ENCODE measurements around the gene SCN5A. TPM values are rescaled to one million over a fixed set of nuclear protein-coding genes. Genes with fewer than 3 reads are reported as not detected.

The SCN5A gene
- polyA plus RNA-seq, 1 experiment = 0.74 TPM

DNA sequence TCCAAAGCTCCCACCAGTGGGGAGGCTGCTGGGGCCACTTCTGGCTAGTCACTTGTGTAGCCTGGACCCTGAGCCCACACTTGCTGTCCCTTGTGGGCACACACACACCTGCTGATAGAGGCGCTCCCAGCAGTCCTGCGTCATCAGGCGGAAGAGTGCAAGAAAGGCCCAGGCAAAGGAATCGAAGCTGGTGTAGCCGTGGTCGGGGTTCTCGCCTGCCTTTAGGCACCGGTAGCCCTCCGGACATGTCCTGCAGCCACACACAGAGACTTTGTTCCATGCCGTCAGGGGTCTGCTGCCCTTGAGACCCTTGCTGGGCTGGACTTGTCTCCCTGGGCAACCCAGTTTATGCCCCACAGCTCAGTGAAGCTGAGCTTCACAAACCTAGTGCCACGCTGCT is 42.9 kb downstream of the SCN5A start:
- ChIA-PET CTCF (interaction anchor here (1.0 kb wide), 1 partner anchor 50 kb away, joined by 3 read pairs; no protein-coding TSS in a partner anchor), POLR2A (no interaction called here)
- TF ChIP-seq, protein P1, sequence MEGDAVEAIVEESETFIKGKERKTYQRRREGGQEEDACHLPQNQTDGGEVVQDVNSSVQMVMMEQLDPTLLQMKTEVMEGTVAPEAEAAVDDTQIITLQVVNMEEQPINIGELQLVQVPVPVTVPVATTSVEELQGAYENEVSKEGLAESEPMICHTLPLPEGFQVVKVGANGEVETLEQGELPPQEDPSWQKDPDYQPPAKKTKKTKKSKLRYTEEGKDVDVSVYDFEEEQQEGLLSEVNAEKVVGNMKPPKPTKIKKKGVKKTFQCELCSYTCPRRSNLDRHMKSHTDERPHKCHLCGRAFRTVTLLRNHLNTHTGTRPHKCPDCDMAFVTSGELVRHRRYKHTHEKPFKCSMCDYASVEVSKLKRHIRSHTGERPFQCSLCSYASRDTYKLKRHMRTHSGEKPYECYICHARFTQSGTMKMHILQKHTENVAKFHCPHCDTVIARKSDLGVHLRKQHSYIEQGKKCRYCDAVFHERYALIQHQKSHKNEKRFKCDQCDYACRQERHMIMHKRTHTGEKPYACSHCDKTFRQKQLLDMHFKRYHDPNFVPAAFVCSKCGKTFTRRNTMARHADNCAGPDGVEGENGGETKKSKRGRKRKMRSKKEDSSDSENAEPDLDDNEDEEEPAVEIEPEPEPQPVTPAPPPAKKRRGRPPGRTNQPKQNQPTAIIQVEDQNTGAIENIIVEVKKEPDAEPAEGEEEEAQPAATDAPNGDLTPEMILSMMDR (IDR thresholded peaks at IDR 0.05; ENCODE audit: insufficient read depth, low read depth, low read length) = no peak

DNA sequence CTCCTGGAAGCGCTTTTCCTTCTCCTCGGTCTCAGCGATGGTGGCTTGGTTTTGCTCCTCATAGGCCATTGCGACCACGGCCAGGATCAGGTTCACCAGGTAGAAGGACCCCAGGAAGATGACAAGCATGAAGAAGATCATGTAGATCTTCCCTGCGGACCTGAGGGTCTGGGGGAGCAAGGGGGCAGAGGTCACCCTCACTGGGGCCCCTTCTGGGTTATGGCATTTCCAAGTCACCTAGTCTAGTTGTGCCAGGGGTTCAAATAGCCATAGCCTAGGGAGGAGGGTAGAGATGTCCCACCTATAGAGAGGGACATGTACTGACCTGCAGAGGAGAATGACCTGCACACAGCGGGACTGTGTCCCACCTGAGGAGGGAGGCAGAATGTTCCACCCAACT is 43.5 kb downstream of the SCN5A start:
- no peak for DNase-seq (ENCODE audit: low read depth)

More for the DNA sequence above, 42.9 kb downstream of the SCN5A start:
- no peak overlapping the region for H3K4me3 ChIP-seq (ENCODE audit: low read depth, low read length)
- no peak for DNase-seq (ENCODE audit: low read depth)
- H3K27me3 ChIP-seq (ENCODE audit: control insufficient read depth, insufficient read depth, low read length) = no peaks in the 10 kb centered on the region
- no peaks in the 10 kb centered on the region for H3K36me3 ChIP-seq (ENCODE audit: control insufficient read depth, insufficient read depth, low read length)

DNA sequence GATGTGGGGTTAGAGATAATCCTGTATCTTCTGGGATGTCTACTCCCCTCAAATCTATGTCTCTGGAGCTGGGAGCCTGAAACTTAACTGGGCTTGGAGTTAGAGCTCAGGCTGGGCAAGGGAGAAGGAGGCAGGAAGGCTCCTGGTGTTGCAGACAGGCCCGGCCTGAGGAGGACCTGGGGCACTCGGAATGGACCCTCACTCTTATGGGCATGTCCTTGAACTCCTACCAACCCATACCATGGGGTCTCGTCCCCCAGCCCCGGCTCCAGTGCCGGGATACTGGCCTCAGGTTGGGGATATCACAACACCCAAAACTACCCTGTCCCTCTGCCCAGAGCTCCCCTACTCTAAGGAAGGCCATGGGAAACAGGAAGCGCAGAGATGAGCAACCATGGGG is 45.2 kb downstream of the SCN5A start:
- Histone ChIP-seq H3K27me3 (ENCODE audit: control insufficient read depth, insufficient read depth, low read length) (no peaks in the 10 kb centered on the region), H3K4me3 (ENCODE audit: low read depth, low read length) (no peak overlapping the region), H3K36me3 (ENCODE audit: control insufficient read depth, insufficient read depth, low read length) (no peaks in the 10 kb centered on the region)
- POLR2A ChIA-PET = no interaction called here
- CTCF ChIA-PET = interaction anchor here (0.8 kb wide), 1 partner anchor 396 kb away, joined by 3 read pairs; no protein-coding TSS in a partner anchor
- DNase-seq (ENCODE audit: low read depth) = no peak
- TF ChIP-seq, protein P1 (IDR thresholded peaks at IDR 0.05; ENCODE audit: insufficient read depth, low read depth, low read length) = no peak

More for the DNA sequence above, 43.5 kb downstream of the SCN5A start:
- Histone ChIP-seq H3K36me3 (ENCODE audit: control insufficient read depth, insufficient read depth, low read length) (no peaks in the 10 kb centered on the region), H3K27me3 (ENCODE audit: control insufficient read depth, insufficient read depth, low read length) (no peaks in the 10 kb centered on the region), H3K4me3 (ENCODE audit: low read depth, low read length) (no peak overlapping the region)
- CTCF ChIA-PET = no interaction called here
- POLR2A ChIA-PET = no interaction called here
- TF ChIP-seq, protein P1 (IDR thresholded peaks at IDR 0.05; ENCODE audit: insufficient read depth, low read depth, low read length) = no peak

DNA sequence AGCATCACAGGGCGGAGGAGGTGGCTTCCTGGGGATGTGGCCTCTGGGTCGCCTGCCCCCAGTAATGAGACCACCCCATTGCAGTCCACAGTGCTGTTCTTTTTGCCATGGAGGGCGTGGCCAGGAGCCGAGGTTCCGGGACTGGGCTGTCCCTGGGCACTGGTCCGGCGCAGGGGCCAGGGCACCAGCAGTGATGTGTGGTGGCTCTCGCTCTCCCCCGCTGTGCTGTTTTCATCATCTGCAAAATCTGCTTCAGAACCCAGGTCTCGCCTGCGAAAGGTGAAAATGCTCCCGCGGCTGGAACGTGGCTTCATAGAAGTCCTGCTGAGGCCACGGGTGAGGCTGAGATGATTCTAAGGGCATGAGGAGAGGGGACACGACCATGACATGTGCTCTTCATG is 45.8 kb downstream of the SCN5A start:
- ChIA-PET POLR2A (no interaction called here), CTCF (interaction anchor here (0.8 kb wide), 1 partner anchor 396 kb away, joined by 3 read pairs; no protein-coding TSS in a partner anchor)

DNA sequence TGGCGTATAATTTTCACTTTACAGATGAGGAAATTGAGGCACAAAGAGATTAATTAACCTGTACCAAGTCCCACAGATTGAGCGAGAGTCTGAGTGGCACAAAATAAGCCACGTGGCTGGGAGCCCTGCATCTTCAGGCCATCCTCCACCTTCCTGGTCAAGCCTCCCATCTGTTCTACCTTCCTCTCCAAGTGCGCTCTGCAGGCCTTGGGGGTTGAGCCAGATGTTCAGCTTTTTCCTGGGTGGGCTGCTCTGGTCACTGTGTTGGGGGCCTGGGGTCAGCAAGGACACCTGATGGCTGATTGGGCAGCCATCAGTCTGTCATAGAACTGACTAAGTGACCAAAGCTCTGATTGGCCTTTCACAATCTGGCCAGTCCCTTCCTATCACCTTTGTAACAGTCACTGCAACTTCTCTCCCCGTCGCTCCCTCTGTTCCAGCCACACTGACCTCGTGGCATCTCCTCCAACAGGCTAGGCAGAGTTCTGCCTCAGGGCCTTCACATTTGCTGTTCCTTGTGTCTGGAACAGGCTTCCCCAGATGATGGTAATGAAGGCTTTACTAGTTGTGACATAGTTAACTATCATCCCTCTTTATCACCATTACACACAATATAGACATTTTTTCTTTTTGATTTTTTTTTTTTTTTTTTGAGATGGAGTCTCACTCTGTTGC is 46.8 kb downstream of the SCN5A start:
- no peak for DNase-seq (ENCODE audit: low read depth)
- H3K27me3 ChIP-seq (ENCODE audit: control insufficient read depth, insufficient read depth, low read length) = no peaks in the 10 kb centered on the region
- TF ChIP-seq, protein P1 (IDR thresholded peaks at IDR 0.05; ENCODE audit: insufficient read depth, low read depth, low read length) = no peak
- CTCF ChIA-PET = no interaction called here
- POLR2A ChIA-PET = no interaction called here
- no peak overlapping the region for H3K4me3 ChIP-seq (ENCODE audit: low read depth, low read length)
- no peaks in the 10 kb centered on the region for H3K36me3 ChIP-seq (ENCODE audit: control insufficient read depth, insufficient read depth, low read length)

More for the DNA sequence above, 45.8 kb downstream of the SCN5A start:
- DNase-seq (ENCODE audit: low read depth) = no peak
- H3K4me3 ChIP-seq (ENCODE audit: low read depth, low read length) = no peak overlapping the region
- no peaks in the 10 kb centered on the region for H3K36me3 ChIP-seq (ENCODE audit: control insufficient read depth, insufficient read depth, low read length)
- TF ChIP-seq, protein P1 (IDR thresholded peaks at IDR 0.05; ENCODE audit: insufficient read depth, low read depth, low read length) = no peak
- H3K27me3 ChIP-seq (ENCODE audit: control insufficient read depth, insufficient read depth, low read length) = no peaks in the 10 kb centered on the region
